H1 (cell line): Measurements from ENCODE around the gene PLSCR5. TPM values are rescaled to one million over a fixed set of nuclear protein-coding genes. Genes with fewer than 3 reads are reported as not detected.

ENCODE experiments used
- ASH2L ChIP-seq: fragments of 200-600, 300-600 bp; sonication (generic); IDR thresholded peaks from one replicate; pipeline ENCODE4 v1.7.1; 2017; ENCODE audit warnings: low read length
- CHD1 ChIP-seq: IDR thresholded peaks from 2 replicates; pipeline ENCODE4 v1.6.1; 2012; ENCODE audit warnings: low read depth, low read length, improper control_type of control experiment
- KDM1A ChIP-seq: fragments of 200-600, 300-600 bp; sonication (generic); IDR thresholded peaks from 2 replicates; pipeline ENCODE4 v1.7.1; 2016; ENCODE audit warnings: mild to moderate bottlenecking, low read length, borderline replicate concordance
- MAFK ChIP-seq: IDR thresholded peaks from 2 replicates; pipeline ENCODE4 v1.6.1; 2012; ENCODE audit warnings: low read depth, mild to moderate bottlenecking, improper control_type of control experiment, low read length
- RAD21 ChIP-seq, 2 experiments: IDR thresholded peaks in 1 of 2; conservative IDR thresholded peaks in 1 of 2; 2 replicates each; pipeline ENCODE4 v1.6.1; 2011; ENCODE audit warnings: low read depth in 2 of 2, low read length in 2 of 2, improper control_type of control experiment in 1 of 2, inconsistent platforms in 1 of 2, mild to moderate bottlenecking in 1 of 2, moderate library complexity in 1 of 2
- RFX5 ChIP-seq: IDR thresholded peaks from 2 replicates; pipeline ENCODE4 v1.6.1; 2011; ENCODE audit warnings: low read depth, low read length, improper control_type of control experiment, borderline replicate concordance
- RXRA ChIP-seq: IDR thresholded peaks from 2 replicates; pipeline ENCODE4 v1.6.1; 2011; ENCODE audit warnings: low read depth, mild to moderate bottlenecking, low read length, moderate library complexity; ENCODE audit not compliant: insufficient read depth
- TEAD4 ChIP-seq: IDR thresholded peaks from 2 replicates; pipeline ENCODE4 v1.6.1; 2012; ENCODE audit warnings: low read depth, low read length, inconsistent platforms, mixed read lengths
- USF2 ChIP-seq: IDR thresholded peaks from 2 replicates; pipeline ENCODE4 v1.6.1; 2011; ENCODE audit warnings: low read length, improper control_type of control experiment
- YY1 ChIP-seq: IDR thresholded peaks from 2 replicates; pipeline ENCODE4 v1.6.1; 2011; ENCODE audit warnings: low read depth, mild to moderate bottlenecking, low read length
- polyA plus RNA-seq, 7 experiments: library from polyadenylated mRNA; depleted of rRNA in 3 of 7; stranded (reverse) in 5 of 7; unstranded in 2 of 7; fragments of >200 nt in 5 of 7; fragments of 200-250 nt in 2 of 7; gene quantifications; 1 replicate in 5 of 7; 2 replicates in 1 of 7; 4 replicates in 1 of 7; pipeline versions ENCODE4 v1.2.1 to v1.2.3, GENCODE V29; 2011 to 2013; ENCODE audit warnings: missing spikeins in 2 of 7, mixed read lengths in 2 of 7
- total RNA-seq: library from RNA; stranded (reverse); fragmentation: NEBNext Ultra II Directional; extraction: Animal tissue kit (Norgen Biotek cat#: 25700); gene quantifications from 2 replicates; pipeline ENCODE4 v1.2.1, GENCODE V29; 2021

Gene PLSCR5
- total and polyA plus RNA-seq, 2 of the 8 experiments (the other 6 are each of a cell fraction or from before 2014, with no cell fraction given): not detected

- TF ChIP-seq TEAD4 (no peak), ASH2L (no peak), MAFK (no peak), USF2 (no peak), RXRA (no peak), CHD1 (no peak), KDM1A (no peak), RAD21 (IDR thresholded peaks at IDR 0.05 in 1 of 2, conservative IDR thresholded peaks at IDR 0.05 in 1 of 2; ENCODE audit: low read depth in 2 of 2, low read length in 2 of 2) (no peak), RFX5 (no peak), YY1 (no peak)
Observed at GRCh38 chr3:146575636-146576035, 29.5 kb downstream of the PLSCR5 start (continued).
